HEK293T (cell line): ENCODE data around the gene CDH4.

ENCODE experiments used
- CTCF ChIA-PET: fragments of 350-600 bp; formaldehyde crosslinking; extraction: SDS; loops from one replicate; lab custom pipeline; 2021; ENCODE audit warnings: antibody characterized with exemption, inconsistent platforms; lab: Yijun Ruan, JAX
- POLR2A ChIA-PET: fragments of 350-600 bp; formaldehyde crosslinking; extraction: SDS; loops from one replicate; lab custom pipeline; 2020; ENCODE audit warnings: antibody characterized with exemption, inconsistent platforms; lab: Yijun Ruan, JAX
- DNase-seq: peaks from one replicate; pipeline ENCODE4 v3.0.0; 2012; ENCODE audit warnings: mixed read lengths; ENCODE audit errors: extremely low spot score
- ARNT ChIP-seq: fragments of 450-650 bp; IDR thresholded peaks from 2 replicates; pipeline ENCODE4 v1.6.1; 2017; ENCODE audit warnings: mild to moderate bottlenecking
- BHLHE40 ChIP-seq: fragments of 450-650 bp; IDR thresholded peaks from 2 replicates; pipeline ENCODE4 v1.6.1; 2016; ENCODE audit warnings: mild to moderate bottlenecking, moderate library complexity, borderline replicate concordance
- CTBP1 ChIP-seq: fragments of 450-650 bp; IDR thresholded peaks from 2 replicates; pipeline ENCODE4 v1.6.1; 2016; ENCODE audit warnings: borderline replicate concordance
- ELF4 ChIP-seq: fragments of 450-650 bp; IDR thresholded peaks from 2 replicates; pipeline ENCODE4 v1.6.1; 2017; ENCODE audit warnings: antibody characterized with exemption
- FOXA1 ChIP-seq: fragments of 450-650 bp; IDR thresholded peaks from 2 replicates; pipeline ENCODE4 v1.6.1; 2016; ENCODE audit warnings: mild to moderate bottlenecking
- FOXK2 ChIP-seq: fragments of 450-650 bp; IDR thresholded peaks from 2 replicates; pipeline ENCODE4 v1.6.1; 2016; ENCODE audit warnings: mild to moderate bottlenecking
- FOXM1 ChIP-seq: fragments of 450-650 bp; IDR thresholded peaks from 2 replicates; pipeline ENCODE4 v1.6.1; 2017; ENCODE audit warnings: mild to moderate bottlenecking, borderline replicate concordance
- HDGF ChIP-seq: fragments of 450-650 bp; IDR thresholded peaks from 2 replicates; pipeline ENCODE4 v1.6.1; 2017; ENCODE audit warnings: antibody characterized with exemption, borderline replicate concordance
- L3MBTL2 ChIP-seq: fragments of 450-650 bp; conservative IDR thresholded peaks from 2 replicates; pipeline ENCODE4 v1.6.1; 2016; ENCODE audit warnings: mild to moderate bottlenecking
- LEF1 ChIP-seq: fragments of 450-650 bp; IDR thresholded peaks from 2 replicates; pipeline ENCODE4 v1.6.1; 2017; ENCODE audit warnings: mild to moderate bottlenecking, borderline replicate concordance
- NFRKB ChIP-seq: fragments of 450-650 bp; IDR thresholded peaks from 2 replicates; pipeline ENCODE4 v1.6.1; 2016; ENCODE audit warnings: mild to moderate bottlenecking, moderate library complexity
- PKNOX1 ChIP-seq: fragments of 450-650 bp; IDR thresholded peaks from 2 replicates; pipeline ENCODE4 v1.6.1; 2016
- SP1 ChIP-seq: fragments of 450-650 bp; IDR thresholded peaks from 2 replicates; pipeline ENCODE4 v1.6.1; 2017
- SUZ12 ChIP-seq: fragments of 450-650 bp; IDR thresholded peaks from 2 replicates; pipeline ENCODE4 v1.6.1; 2016; ENCODE audit warnings: mild to moderate bottlenecking
- TARDBP ChIP-seq: fragments of 450-650 bp; IDR thresholded peaks from 2 replicates; pipeline ENCODE4 v1.6.1; 2016
- ZNF384 ChIP-seq: fragments of 450-650 bp; IDR thresholded peaks from 2 replicates; pipeline ENCODE4 v1.6.1; 2016

Gene CDH4

GRCh38 chr20:61480158-61480825 is 228.2 kb downstream of the CDH4 start:
- no peak for DNase-seq
- POLR2A ChIA-PET = no interaction called here
- CTCF ChIA-PET = no interaction called here
- TF ChIP-seq NFRKB (no peak), SUZ12 (no peak), BHLHE40 (no peak), TARDBP (no peak), L3MBTL2 (no peak), ELF4 (no peak), SP1 (no peak), FOXA1 (no peak), FOXK2 (no peak), CTBP1 (no peak), LEF1 (no peak)

GRCh38 chr20:61482056-61482887 is 230.2 kb downstream of the CDH4 start:
- TF ChIP-seq PKNOX1 = no peak
- TF ChIP-seq HDGF = no peak
- no peak for TF ChIP-seq L3MBTL2
- TF ChIP-seq FOXK2 = no peak
- no peak for TF ChIP-seq ELF4
- DNase-seq = no peak
- CTCF ChIA-PET = no interaction called here
- POLR2A ChIA-PET = no interaction called here

- no peak for TF ChIP-seq FOXM1
- TF ChIP-seq ELF4 = no peak
- TF ChIP-seq L3MBTL2 = no peak
- TF ChIP-seq FOXK2 = no peak
- no peak for TF ChIP-seq SP1
- no peak for TF ChIP-seq BHLHE40
- TF ChIP-seq NFRKB = no peak
- TF ChIP-seq CTBP1 = no peak
- TF ChIP-seq ZNF384 = no peak
- no peak for TF ChIP-seq ARNT
- TF ChIP-seq FOXA1 = no peak
- TF ChIP-seq SUZ12 = no peak
- ChIA-PET CTCF (no interaction called here), POLR2A (no interaction called here)
- no peak for DNase-seq
These were observed 230.8 kb downstream of the CDH4 start for GRCh38 chr20:61482901-61483300.

- TF ChIP-seq L3MBTL2 (no peak), HDGF (no peak), NFRKB (no peak), ZNF384 (no peak), BHLHE40 (no peak), SP1 (no peak), SUZ12 (no peak), PKNOX1 (no peak), CTBP1 (no peak), FOXK2 (no peak), ELF4 (no peak), TARDBP (no peak)
- CTCF ChIA-PET = no interaction called here
- POLR2A ChIA-PET = no interaction called here
- DNase-seq = no peak
These were observed 231.4 kb downstream of the CDH4 start for GRCh38 chr20:61483336-61484067.

- POLR2A ChIA-PET = no interaction called here
- CTCF ChIA-PET = no interaction called here
- DNase-seq = no peak
- TF ChIP-seq CTBP1 = no peak
- no peak for TF ChIP-seq LEF1
- no peak for TF ChIP-seq FOXM1
- TF ChIP-seq L3MBTL2 = no peak
- no peak for TF ChIP-seq FOXK2
- TF ChIP-seq ELF4 = no peak
- TF ChIP-seq BHLHE40 = no peak
- no peak for TF ChIP-seq SUZ12
- no peak for TF ChIP-seq FOXA1
- no peak for TF ChIP-seq TARDBP
- TF ChIP-seq ARNT = no peak
These were observed 234.1 kb downstream of the CDH4 start for GRCh38 chr20:61486198-61486597.

GRCh38 chr20:61487346-61487996 is 235.4 kb downstream of the CDH4 start:
- ChIA-PET POLR2A (no interaction called here), CTCF (no interaction called here)
- TF ChIP-seq L3MBTL2 (no peak), ZNF384 (no peak), FOXM1 (no peak), PKNOX1 (no peak), ELF4 (no peak), NFRKB (no peak), CTBP1 (no peak), TARDBP (no peak), SUZ12 (no peak), FOXK2 (no peak), SP1 (no peak), FOXA1 (no peak), ARNT (no peak), HDGF (no peak), LEF1 (no peak), BHLHE40 (no peak)

More at GRCh38 chr20:61487346-61487996, 235.4 kb downstream of the CDH4 start:
- no peak for DNase-seq
